ENCODE data around the gene ITIH4.

GRCh38 chr3:52847726-52848125 lies 17.3 kb upstream of the ITIH4 start:
- TF ChIP-seq CTCF (IDR thresholded peaks at IDR 0.05; ENCODE audit: low read depth, low read length, poor library complexity, severe bottlenecking), result no peak
- TF ChIP-seq EZH2phosphoT487 (IDR thresholded peaks at IDR 0.05; ENCODE audit: borderline replicate concordance, low read length), result no peak

All from DOHH2 (cell line).